Astrocyte (in vitro differentiated cells and primary cell): ENCODE data around the gene CABP2.

Experiments used
- CTCF ChIP-seq: IDR thresholded peaks from 2 replicates; pipeline ENCODE4 v1.5.1; 2011; ENCODE audit warnings: low read depth, mild to moderate bottlenecking, inconsistent platforms, low read length, moderate library complexity; ENCODE audit not compliant: insufficient read depth
- EZH2 ChIP-seq: IDR thresholded peaks from 2 replicates; pipeline ENCODE4 v1.6.1; 2012; ENCODE audit warnings: mild to moderate bottlenecking, low read length, inconsistent platforms; ENCODE audit not compliant: insufficient read depth

GRCh38 chr11:67521924-67522323, 1.3 kb downstream of the CABP2 start:
- no peak for TF ChIP-seq CTCF
- TF ChIP-seq EZH2, result no peak
